OCI-LY7 (cell line): Measurements from ENCODE around the gene ARHGEF1.

ENCODE experiments used
- EZH2phosphoT487 ChIP-seq: fragments of 200-600 bp; sonication (generic); IDR thresholded peaks from 2 replicates; pipeline ENCODE4 v1.6.1; 2018; ENCODE audit warnings: low read depth, borderline replicate concordance, mild to moderate bottlenecking, mixed run types, antibody characterized with exemption, low read length, moderate library complexity, mixed read lengths
- TF ChIP-seq, protein P1 (sequence below): fragments of 200-600 bp; sonication (generic); conservative IDR thresholded peaks from 2 replicates; pipeline ENCODE4 v1.5.1; 2014; ENCODE audit warnings: mild to moderate bottlenecking, antibody characterized with exemption, low read length, moderate library complexity, mixed read lengths

DNA sequence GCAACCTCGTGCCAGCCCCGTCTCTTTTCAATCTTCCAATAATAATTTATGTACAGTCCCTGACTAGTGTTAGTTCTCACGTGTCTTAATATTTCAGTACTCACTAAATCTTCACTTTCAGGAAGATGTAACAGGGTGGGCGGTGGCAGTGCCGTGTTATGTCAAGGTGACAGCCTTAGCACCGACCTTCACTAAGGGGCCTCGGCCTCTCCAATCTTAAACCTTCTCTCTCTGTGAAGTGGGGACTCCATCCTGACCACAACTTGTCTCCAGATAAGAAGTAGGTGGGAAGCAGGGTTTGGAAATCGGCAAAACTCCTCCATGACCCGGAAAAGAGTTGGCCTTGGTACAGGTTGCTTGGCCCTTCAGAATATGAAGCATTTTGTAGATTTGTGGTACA lies 21.1 kb upstream of the ARHGEF1 start:
- TF ChIP-seq, protein P1, sequence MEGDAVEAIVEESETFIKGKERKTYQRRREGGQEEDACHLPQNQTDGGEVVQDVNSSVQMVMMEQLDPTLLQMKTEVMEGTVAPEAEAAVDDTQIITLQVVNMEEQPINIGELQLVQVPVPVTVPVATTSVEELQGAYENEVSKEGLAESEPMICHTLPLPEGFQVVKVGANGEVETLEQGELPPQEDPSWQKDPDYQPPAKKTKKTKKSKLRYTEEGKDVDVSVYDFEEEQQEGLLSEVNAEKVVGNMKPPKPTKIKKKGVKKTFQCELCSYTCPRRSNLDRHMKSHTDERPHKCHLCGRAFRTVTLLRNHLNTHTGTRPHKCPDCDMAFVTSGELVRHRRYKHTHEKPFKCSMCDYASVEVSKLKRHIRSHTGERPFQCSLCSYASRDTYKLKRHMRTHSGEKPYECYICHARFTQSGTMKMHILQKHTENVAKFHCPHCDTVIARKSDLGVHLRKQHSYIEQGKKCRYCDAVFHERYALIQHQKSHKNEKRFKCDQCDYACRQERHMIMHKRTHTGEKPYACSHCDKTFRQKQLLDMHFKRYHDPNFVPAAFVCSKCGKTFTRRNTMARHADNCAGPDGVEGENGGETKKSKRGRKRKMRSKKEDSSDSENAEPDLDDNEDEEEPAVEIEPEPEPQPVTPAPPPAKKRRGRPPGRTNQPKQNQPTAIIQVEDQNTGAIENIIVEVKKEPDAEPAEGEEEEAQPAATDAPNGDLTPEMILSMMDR, result no peak
- TF ChIP-seq EZH2phosphoT487, result no peak
